ENCODE data around the gene UBE2N. TPM values are rescaled to one million over a fixed set of nuclear protein-coding genes. Genes with fewer than 3 reads are reported as not detected.

Gene UBE2N
- total and polyA plus RNA-seq, 2 donors (not counting 3 experiments of a cell fraction or from before 2014, with no cell fraction given) = 59.2 to 125 TPM

DNA sequence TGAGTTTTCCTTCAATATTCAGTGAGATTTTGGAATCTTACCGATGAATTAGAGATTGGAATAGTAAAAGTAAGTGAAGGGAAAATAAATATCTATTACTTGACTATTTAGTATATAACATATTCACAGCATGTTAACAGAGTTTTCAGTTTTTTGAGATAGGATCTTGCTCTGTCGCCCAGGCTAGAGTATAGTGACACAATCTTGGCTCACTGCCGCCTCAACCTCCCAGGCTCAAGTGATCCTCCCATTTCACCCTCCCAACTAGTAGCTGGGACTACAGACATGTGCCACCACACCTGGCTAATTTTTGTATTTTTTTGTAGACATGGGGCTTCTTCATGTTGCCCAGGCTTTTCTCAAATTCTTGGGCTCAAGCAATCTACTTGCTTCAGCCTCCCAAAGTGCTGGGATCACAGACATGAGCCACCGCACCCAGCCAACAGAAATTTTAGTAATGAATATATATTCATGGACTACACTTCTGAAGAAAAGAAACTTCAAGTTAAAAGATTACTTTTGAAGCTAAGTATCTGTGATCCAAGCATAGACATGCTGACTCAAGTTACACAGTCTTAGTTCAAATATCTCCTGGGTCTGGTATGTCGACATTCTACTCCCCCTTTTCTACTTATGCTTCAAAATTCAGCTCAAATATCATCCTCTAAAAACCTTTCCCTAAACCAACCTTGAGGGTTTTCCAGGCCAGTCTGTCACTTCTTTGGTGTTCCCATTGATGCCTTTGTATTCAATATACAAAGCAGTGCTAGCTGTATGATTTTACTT is 13.8 kb downstream of the UBE2N start:
- H2AFZ ChIP-seq (ENCODE audit: low read depth, low read length) = no peak overlapping the region
- BruUV-seq (replicated peaks) = no TSS peak
- peaks cover 99% of the 10 kb centered on the region for H3K79me2 ChIP-seq (ENCODE audit: control insufficient read depth, insufficient read depth, low read length)
- H4K20me1 ChIP-seq (replicated peaks; ENCODE audit: control insufficient read depth, extremely low read depth, insufficient read depth, low read length) = peaks cover 17% of the 10 kb centered on the region
- no peak overlapping the region for H3K4me3 ChIP-seq (replicated peaks in 1 of 3; ENCODE audit: insufficient read depth in 1 of 3, low read depth in 1 of 3, low read length in 3 of 3)
- FAIRE-seq (no peak), DNase-seq (ENCODE audit: low read depth, low spot score) (no peak)
- H3K27ac ChIP-seq (ENCODE audit: insufficient read depth, low read depth, low read length) = no peak overlapping the region
- ChIA-PET POLR2A (no interaction called here), CTCF (interaction anchor here (1.0 to 1.6 kb wide), 2 partner anchors 9 to 674 kb away, joined by 5 to 8 read pairs; no protein-coding TSS in a partner anchor)
- no peaks in the 10 kb centered on the region for H3K36me3 ChIP-seq (ENCODE audit: control insufficient read depth in 2 of 2, extremely low read depth in 1 of 2, insufficient read depth in 2 of 2, low read length in 2 of 2)
- dilution Hi-C loops (cut with MboI; ENCODE audit: extremely low pct_ligation_motif_present, low sequenced_read_pairs) = no loop called here
- intact Hi-C loops (cut with micrococcal nuclease) = loop anchor here (10.0 kb wide), 1 partner anchor 853 kb away; no protein-coding TSS in a partner anchor
- peaks cover 2% of the 10 kb centered on the region for H3K9me1 ChIP-seq (replicated peaks; ENCODE audit: control insufficient read depth, extremely low read depth, insufficient read depth, low read length)
- peaks cover 2% of the 10 kb centered on the region for H3K4me1 ChIP-seq (ENCODE audit: control insufficient read depth, extremely low read depth, insufficient read depth, low read length)
- H3K27me3 ChIP-seq (ENCODE audit: control insufficient read depth in 2 of 2, insufficient read depth in 2 of 2, low read length in 2 of 2) = no peaks in the 10 kb centered on the region
- H3K4me2 ChIP-seq (ENCODE audit: insufficient read depth, low read length) = no peak overlapping the region
- TF ChIP-seq, protein P1, sequence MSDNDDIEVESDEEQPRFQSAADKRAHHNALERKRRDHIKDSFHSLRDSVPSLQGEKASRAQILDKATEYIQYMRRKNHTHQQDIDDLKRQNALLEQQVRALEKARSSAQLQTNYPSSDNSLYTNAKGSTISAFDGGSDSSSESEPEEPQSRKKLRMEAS (IDR thresholded peaks at IDR 0.05; ENCODE audit: insufficient read depth, insufficient read length) = no peak
- TF ChIP-seq EZH2 (IDR thresholded peaks at IDR 0.05; ENCODE audit: borderline replicate concordance, low read depth, low read length, severe bottlenecking) (no peak), FOS (IDR thresholded peaks at IDR 0.05; ENCODE audit: borderline replicate concordance, insufficient read depth, low read length) (no peak), POLR2A (IDR thresholded peaks at IDR 0.05; ENCODE audit: low read depth, low read length) (no peak), MYC (IDR thresholded peaks at IDR 0.05; ENCODE audit: low read depth, low read length) (no peak), POLR2AphosphoS5 (IDR thresholded peaks at IDR 0.05; ENCODE audit: insufficient read depth, low read depth, low read length) (no peak), JUN (IDR thresholded peaks at IDR 0.05; ENCODE audit: borderline replicate concordance, insufficient read depth, insufficient read length, low read depth) (no peak), GATA2 (IDR thresholded peaks at IDR 0.05; ENCODE audit: insufficient read depth, insufficient read length, low read depth, low read length) (no peak)
- TF ChIP-seq, protein P2, sequence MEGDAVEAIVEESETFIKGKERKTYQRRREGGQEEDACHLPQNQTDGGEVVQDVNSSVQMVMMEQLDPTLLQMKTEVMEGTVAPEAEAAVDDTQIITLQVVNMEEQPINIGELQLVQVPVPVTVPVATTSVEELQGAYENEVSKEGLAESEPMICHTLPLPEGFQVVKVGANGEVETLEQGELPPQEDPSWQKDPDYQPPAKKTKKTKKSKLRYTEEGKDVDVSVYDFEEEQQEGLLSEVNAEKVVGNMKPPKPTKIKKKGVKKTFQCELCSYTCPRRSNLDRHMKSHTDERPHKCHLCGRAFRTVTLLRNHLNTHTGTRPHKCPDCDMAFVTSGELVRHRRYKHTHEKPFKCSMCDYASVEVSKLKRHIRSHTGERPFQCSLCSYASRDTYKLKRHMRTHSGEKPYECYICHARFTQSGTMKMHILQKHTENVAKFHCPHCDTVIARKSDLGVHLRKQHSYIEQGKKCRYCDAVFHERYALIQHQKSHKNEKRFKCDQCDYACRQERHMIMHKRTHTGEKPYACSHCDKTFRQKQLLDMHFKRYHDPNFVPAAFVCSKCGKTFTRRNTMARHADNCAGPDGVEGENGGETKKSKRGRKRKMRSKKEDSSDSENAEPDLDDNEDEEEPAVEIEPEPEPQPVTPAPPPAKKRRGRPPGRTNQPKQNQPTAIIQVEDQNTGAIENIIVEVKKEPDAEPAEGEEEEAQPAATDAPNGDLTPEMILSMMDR (IDR thresholded peaks at IDR 0.05; ENCODE audit: extremely low read depth in 1 of 2, insufficient read depth in 1 of 2, low read depth in 1 of 2, low read length in 2 of 2) = no peak
- no peak overlapping the region for H3K9ac ChIP-seq (replicated peaks; ENCODE audit: extremely low read depth, insufficient read depth, low read length)
- no peaks in the 10 kb centered on the region for H3K9me3 ChIP-seq (replicated peaks; ENCODE audit: control insufficient read depth, insufficient read depth, low read length)

Data from endothelial cell of umbilical vein (primary cell).